ENCODE measurements around the gene TLCD3B. TPM values are rescaled to one million over a fixed set of nuclear protein-coding genes. Genes with fewer than 3 reads are reported as not detected.
A peak's percentile ranks its signal among the peaks of the same experiment; 100 is the strongest.

The TLCD3B gene
- total and polyA plus RNA-seq, 2 donors from 2014 or later = not detected

- no peak overlapping the region for H3K4me3 ChIP-seq (ENCODE audit: low read length in 3 of 3)
- H3K27ac ChIP-seq (ENCODE audit: low read depth in 2 of 2, low read length in 2 of 2) = no peak overlapping the region
- TF ChIP-seq, protein P1, sequence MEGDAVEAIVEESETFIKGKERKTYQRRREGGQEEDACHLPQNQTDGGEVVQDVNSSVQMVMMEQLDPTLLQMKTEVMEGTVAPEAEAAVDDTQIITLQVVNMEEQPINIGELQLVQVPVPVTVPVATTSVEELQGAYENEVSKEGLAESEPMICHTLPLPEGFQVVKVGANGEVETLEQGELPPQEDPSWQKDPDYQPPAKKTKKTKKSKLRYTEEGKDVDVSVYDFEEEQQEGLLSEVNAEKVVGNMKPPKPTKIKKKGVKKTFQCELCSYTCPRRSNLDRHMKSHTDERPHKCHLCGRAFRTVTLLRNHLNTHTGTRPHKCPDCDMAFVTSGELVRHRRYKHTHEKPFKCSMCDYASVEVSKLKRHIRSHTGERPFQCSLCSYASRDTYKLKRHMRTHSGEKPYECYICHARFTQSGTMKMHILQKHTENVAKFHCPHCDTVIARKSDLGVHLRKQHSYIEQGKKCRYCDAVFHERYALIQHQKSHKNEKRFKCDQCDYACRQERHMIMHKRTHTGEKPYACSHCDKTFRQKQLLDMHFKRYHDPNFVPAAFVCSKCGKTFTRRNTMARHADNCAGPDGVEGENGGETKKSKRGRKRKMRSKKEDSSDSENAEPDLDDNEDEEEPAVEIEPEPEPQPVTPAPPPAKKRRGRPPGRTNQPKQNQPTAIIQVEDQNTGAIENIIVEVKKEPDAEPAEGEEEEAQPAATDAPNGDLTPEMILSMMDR (IDR thresholded peaks at IDR 0.05; ENCODE audit: borderline replicate concordance, extremely low read depth, insufficient read depth) = no peak
- H3K4me1 ChIP-seq (ENCODE audit: control insufficient read depth in 2 of 3, insufficient read depth in 2 of 3, low read depth in 1 of 3, low read length in 3 of 3) = peaks cover 0 to 11% (median 7%) of the 10 kb centered on the region in 3 donors
- H3K9me3 ChIP-seq (ENCODE audit: control insufficient read depth in 2 of 3, insufficient read depth in 1 of 3, low read length in 3 of 3) = no peaks in the 10 kb centered on the region
- no peaks in the 10 kb centered on the region for H3K27me3 ChIP-seq (ENCODE audit: control insufficient read depth, insufficient read depth, low read length)
- DNase-seq (no peak), FAIRE-seq (no peak)
- intact Hi-C loops (cut with DNase I) = no loop called here
- no peak overlapping the region for H3K9ac ChIP-seq (ENCODE audit: low read length in 3 of 3)
- peaks cover 0 to 6% (median 3%) of the 10 kb centered on the region in 3 donors for H3K36me3 ChIP-seq (ENCODE audit: control insufficient read depth in 2 of 3, insufficient read depth in 3 of 3, low read length in 3 of 3)
Measured at GRCh38 chr16:29999605-30000004, 31.5 kb downstream of the TLCD3B start.

DNA sequence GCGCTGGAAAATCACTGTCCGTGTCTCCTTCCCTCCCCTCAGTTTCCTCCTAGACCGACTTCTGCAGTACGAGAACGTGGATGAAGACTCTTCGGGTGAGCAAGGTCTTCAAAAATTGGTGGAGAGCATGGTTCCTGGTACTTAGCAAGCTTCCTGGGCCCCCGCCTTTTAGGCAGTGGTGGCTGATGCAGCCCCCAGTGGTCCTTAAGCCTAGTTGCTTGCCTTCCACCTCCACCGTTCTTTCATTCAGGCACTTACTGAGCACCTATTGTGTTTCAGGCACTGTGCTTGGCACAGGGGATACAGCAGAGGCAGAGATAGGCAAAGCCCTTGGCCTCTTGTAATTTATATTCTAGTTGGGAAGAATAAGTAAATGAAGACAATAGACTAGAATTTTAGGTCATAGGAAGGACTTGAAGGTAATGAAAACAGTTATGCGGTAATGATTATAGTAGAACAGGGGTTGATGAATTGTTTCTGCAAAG, 34.3 kb downstream of the TLCD3B start:
- Histone ChIP-seq H3K27me3 (ENCODE audit: control insufficient read depth, insufficient read depth, low read length) (no peaks in the 10 kb centered on the region), H3K36me3 (ENCODE audit: control insufficient read depth in 2 of 3, insufficient read depth in 3 of 3, low read length in 3 of 3) (peaks cover 0 to 24% (median 4%) of the 10 kb centered on the region in 3 donors), H3K27ac (ENCODE audit: low read depth in 2 of 2, low read length in 2 of 2) (no peak overlapping the region), H3K9ac (ENCODE audit: low read length in 3 of 3) (peak overlapping the region; percentile 63 to 99 (median 80)), H3K4me3 (ENCODE audit: low read length in 3 of 3) (peak overlapping the region; percentile 96 to 99 (median 98)), H3K4me1 (ENCODE audit: control insufficient read depth in 2 of 3, insufficient read depth in 2 of 3, low read depth in 1 of 3, low read length in 3 of 3) (peaks cover 0 to 16% (median 14%) of the 10 kb centered on the region in 3 donors), H3K9me3 (ENCODE audit: control insufficient read depth in 2 of 3, insufficient read depth in 1 of 3, low read length in 3 of 3) (no peaks in the 10 kb centered on the region)
- TF ChIP-seq, protein P1 (IDR thresholded peaks at IDR 0.05; ENCODE audit: borderline replicate concordance, extremely low read depth, insufficient read depth) = no peak
- intact Hi-C loops (cut with DNase I) = no loop called here
- no peak for FAIRE-seq
- DNase-seq = no peak

DNA sequence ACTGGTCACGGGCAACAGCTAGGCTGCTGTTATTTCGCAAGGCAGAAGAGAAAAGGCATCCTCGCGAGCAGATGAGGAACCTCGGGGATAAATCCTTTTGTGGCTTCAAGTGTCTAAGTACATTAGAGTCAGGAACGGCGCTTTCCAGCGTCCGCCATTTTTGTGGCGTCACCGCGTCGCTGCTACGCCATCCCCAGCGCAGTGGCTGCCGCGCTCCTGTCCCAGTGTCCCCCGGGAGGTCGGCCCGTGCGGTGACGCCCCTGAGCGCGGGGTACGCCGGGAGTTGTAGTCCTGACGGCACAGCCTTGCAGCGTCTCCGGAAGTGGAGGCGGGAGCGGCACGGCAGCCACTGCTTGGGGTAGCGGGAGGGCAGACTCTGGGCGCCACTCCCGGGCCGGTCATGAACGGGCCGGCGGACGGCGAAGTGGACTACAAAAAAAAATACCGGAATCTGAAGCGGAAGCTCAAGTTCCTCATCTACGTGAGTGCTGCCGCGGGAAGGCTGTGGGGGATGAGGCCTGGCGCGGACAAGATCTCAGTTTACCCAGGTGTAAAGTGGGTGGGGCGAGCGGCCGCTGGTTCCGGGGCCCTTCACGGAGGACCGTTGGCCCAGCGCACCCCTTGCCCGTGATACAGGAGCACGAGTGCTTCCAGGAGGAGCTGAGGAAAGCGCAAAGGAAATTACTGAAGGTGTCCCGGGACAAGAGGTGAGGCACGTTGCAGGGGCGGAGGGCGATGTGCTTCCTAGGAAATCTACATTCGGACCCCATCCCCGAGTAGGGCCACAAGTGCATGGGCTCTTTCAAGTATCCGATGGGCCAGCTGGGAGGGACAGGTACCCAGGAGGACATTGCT, 34.9 kb downstream of the TLCD3B start, which contains the start of gene INO80E:
INO80E (plus strand) TSS at position 331 of the 855 bp plus-strand sequence; CDS start at position 401, 70 bp downstream.
- peak within 1 kb of the TSS; percentile 98 to 99 for H3K27ac ChIP-seq (ENCODE audit: low read depth in 2 of 2, low read length in 2 of 2)
- no peaks in the 10 kb centered on the region for H3K27me3 ChIP-seq (ENCODE audit: control insufficient read depth, insufficient read depth, low read length)
- H3K4me3 ChIP-seq (ENCODE audit: low read length in 3 of 3) = peak within 1 kb of the TSS; percentile 96 to 99 (median 98)
- TF ChIP-seq, protein P1 (IDR thresholded peaks at IDR 0.05; ENCODE audit: borderline replicate concordance, extremely low read depth, insufficient read depth) = no peak
- no peak for FAIRE-seq
- H3K36me3 ChIP-seq (ENCODE audit: control insufficient read depth in 2 of 3, insufficient read depth in 3 of 3, low read length in 3 of 3) = peaks cover 0 to 24% (median 3%) of the 10 kb centered on the region in 3 donors
- H3K4me1 ChIP-seq (ENCODE audit: control insufficient read depth in 2 of 3, insufficient read depth in 2 of 3, low read depth in 1 of 3, low read length in 3 of 3) = peaks cover 0 to 16% (median 14%) of the 10 kb centered on the region in 3 donors
- intact Hi-C loops (cut with DNase I) = no loop called here
- H3K9me3 ChIP-seq (ENCODE audit: control insufficient read depth in 2 of 3, insufficient read depth in 1 of 3, low read length in 3 of 3) = no peaks in the 10 kb centered on the region
- DNase-seq = peak; percentile 98 to 100 (median 98)
- peak within 1 kb of the TSS; percentile 80 to 99 (median 92) for H3K9ac ChIP-seq (ENCODE audit: low read length in 3 of 3)

All from kidney (tissue), 14 donors.